Measurements from ENCODE around the gene SFXN3. TPM values are rescaled to one million over a fixed set of nuclear protein-coding genes. Genes with fewer than 3 reads are reported as not detected.

The SFXN3 gene
- total and polyA plus RNA-seq, 2 experiments from 2014 or later, result 93.6 to 102 TPM

- H3K4me3 ChIP-seq, result peak overlapping the region; percentile 50
- TF ChIP-seq EZH2 (IDR thresholded peaks at IDR 0.05; ENCODE audit: borderline replicate concordance) (no peak), CTCF (IDR thresholded peaks at IDR 0.05; ENCODE audit: poor library complexity) (peak; percentile 48)
- H3K4me2 ChIP-seq, result peak overlapping the region; percentile 96
- no peaks in the 10 kb centered on the region for H3K36me3 ChIP-seq (replicated peaks; ENCODE audit: insufficient read depth, low read depth)
- 2% methylated on average over 41 of the region's 49 CpGs for WGBS (ENCODE audit: low lambda C conversion rate, missing lambda C conversion rate)
- peaks cover 31% of the 10 kb centered on the region for H3K4me1 ChIP-seq (ENCODE audit: insufficient read depth)
- peak; percentile 92 for DNase-seq (ENCODE audit: low spot score)
- H3K9me3 ChIP-seq (ENCODE audit: low read depth), result no peaks in the 10 kb centered on the region
- peak overlapping the region; percentile 95 for H3K27ac ChIP-seq
- no peaks in the 10 kb centered on the region for H4K20me1 ChIP-seq (ENCODE audit: insufficient read depth, poor library complexity, severe bottlenecking)
- peaks cover 8% of the 10 kb centered on the region for H3K79me2 ChIP-seq
- H2AFZ ChIP-seq, result peak overlapping the region; percentile 38
- H3K27me3 ChIP-seq, result no peaks in the 10 kb centered on the region
- no peaks in the 10 kb centered on the region for H3K9me2 ChIP-seq (replicated peaks; ENCODE audit: insufficient read depth)
Measured at GRCh38 chr10:101066146-101066895, 35.3 kb downstream of the SFXN3 start.

- Histone ChIP-seq H3K79me2 (peaks cover 7% of the 10 kb centered on the region), H3K9me2 (replicated peaks; ENCODE audit: insufficient read depth) (no peaks in the 10 kb centered on the region), H3K27ac (peak overlapping the region; percentile 95), H3K27me3 (peaks cover 1% of the 10 kb centered on the region), H3K36me3 (replicated peaks; ENCODE audit: insufficient read depth, low read depth) (no peaks in the 10 kb centered on the region), H3K4me2 (peak overlapping the region; percentile 96), H3K4me1 (ENCODE audit: insufficient read depth) (peaks cover 30% of the 10 kb centered on the region), H2AFZ (peak overlapping the region; percentile 44), H3K9me3 (ENCODE audit: low read depth) (no peaks in the 10 kb centered on the region), H3K4me3 (peak overlapping the region; percentile 58), H4K20me1 (ENCODE audit: insufficient read depth, poor library complexity, severe bottlenecking) (no peaks in the 10 kb centered on the region)
- WGBS (ENCODE audit: low lambda C conversion rate, missing lambda C conversion rate), result under 1% methylated on average over 20 of the region's 31 CpGs
- peak; percentile 45 for DNase-seq (ENCODE audit: low spot score)
- TF ChIP-seq EZH2 (IDR thresholded peaks at IDR 0.05; ENCODE audit: borderline replicate concordance) (no peak), CTCF (IDR thresholded peaks at IDR 0.05; ENCODE audit: poor library complexity) (no peak), EZH2phosphoT487 (IDR thresholded peaks at IDR 0.05; ENCODE audit: low read depth, severe bottlenecking, unreplicated experiment) (no peak)
Measured at GRCh38 chr10:101066896-101067355, 35.9 kb downstream of the SFXN3 start.

DNA sequence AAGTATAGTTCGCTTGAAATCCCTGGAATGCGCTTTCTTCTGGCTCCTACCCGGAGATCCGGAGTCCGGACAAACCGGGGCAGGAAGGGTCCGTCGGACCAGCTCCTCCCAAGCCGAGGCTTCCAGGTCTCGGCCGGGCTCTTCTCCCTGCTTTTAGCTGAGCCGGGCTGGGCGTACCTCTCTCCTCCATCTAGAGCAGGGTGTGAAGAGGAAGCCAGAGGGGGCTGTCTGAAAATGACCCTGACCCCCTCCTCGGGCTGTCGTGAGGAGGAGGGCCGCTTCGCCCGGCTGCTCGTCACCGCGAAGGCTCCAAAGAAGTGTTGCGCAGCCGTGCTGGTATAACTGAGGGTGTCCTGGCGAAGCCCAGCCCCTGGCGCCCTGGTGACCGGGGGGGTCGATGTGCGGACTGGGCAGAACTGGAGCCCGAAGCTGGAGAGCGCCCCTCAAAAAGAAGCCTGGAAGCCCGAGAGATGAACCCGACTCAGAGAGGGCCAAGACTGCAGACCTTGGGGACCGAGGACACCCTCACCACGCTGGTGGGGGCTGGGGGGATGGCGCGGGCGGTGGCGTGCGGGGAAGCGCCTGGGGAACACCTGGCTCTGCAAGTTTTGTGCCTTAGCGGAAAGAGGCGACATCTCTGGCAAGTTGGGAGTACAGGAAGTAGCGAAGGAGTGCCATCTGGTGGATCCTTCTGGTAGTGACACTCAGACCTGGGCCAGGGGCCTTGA is 36.5 kb downstream of the SFXN3 start:
- no peaks in the 10 kb centered on the region for H3K9me3 ChIP-seq (ENCODE audit: low read depth)
- H3K27me3 ChIP-seq, result peaks cover 7% of the 10 kb centered on the region
- DNase-seq (ENCODE audit: low spot score), result peak; percentile 91
- peak overlapping the region; percentile 44 for H2AFZ ChIP-seq
- H3K4me2 ChIP-seq, result peak overlapping the region; percentile 96
- 2% methylated on average over 32 of the region's 43 CpGs for WGBS (ENCODE audit: low lambda C conversion rate, missing lambda C conversion rate)
- H3K79me2 ChIP-seq, result peaks cover 4% of the 10 kb centered on the region
- H3K9me2 ChIP-seq (replicated peaks; ENCODE audit: insufficient read depth), result no peaks in the 10 kb centered on the region
- no peaks in the 10 kb centered on the region for H3K36me3 ChIP-seq (replicated peaks; ENCODE audit: insufficient read depth, low read depth)
- H3K4me1 ChIP-seq (ENCODE audit: insufficient read depth), result peaks cover 24% of the 10 kb centered on the region
- peak overlapping the region; percentile 58 for H3K4me3 ChIP-seq
- TF ChIP-seq CTCF (IDR thresholded peaks at IDR 0.05; ENCODE audit: poor library complexity) (peak; percentile 93), EZH2 (IDR thresholded peaks at IDR 0.05; ENCODE audit: borderline replicate concordance) (no peak)
- peak overlapping the region; percentile 95 for H3K27ac ChIP-seq
- no peaks in the 10 kb centered on the region for H4K20me1 ChIP-seq (ENCODE audit: insufficient read depth, poor library complexity, severe bottlenecking)
